ENCODE measurements around the gene RBM47. TPM values are rescaled to one million over a fixed set of nuclear protein-coding genes. Genes with fewer than 3 reads are reported as not detected.

RBM47 gene
- 0.09 TPM in 1 of 2 replicates, not detected in the other for total RNA-seq

DNA sequence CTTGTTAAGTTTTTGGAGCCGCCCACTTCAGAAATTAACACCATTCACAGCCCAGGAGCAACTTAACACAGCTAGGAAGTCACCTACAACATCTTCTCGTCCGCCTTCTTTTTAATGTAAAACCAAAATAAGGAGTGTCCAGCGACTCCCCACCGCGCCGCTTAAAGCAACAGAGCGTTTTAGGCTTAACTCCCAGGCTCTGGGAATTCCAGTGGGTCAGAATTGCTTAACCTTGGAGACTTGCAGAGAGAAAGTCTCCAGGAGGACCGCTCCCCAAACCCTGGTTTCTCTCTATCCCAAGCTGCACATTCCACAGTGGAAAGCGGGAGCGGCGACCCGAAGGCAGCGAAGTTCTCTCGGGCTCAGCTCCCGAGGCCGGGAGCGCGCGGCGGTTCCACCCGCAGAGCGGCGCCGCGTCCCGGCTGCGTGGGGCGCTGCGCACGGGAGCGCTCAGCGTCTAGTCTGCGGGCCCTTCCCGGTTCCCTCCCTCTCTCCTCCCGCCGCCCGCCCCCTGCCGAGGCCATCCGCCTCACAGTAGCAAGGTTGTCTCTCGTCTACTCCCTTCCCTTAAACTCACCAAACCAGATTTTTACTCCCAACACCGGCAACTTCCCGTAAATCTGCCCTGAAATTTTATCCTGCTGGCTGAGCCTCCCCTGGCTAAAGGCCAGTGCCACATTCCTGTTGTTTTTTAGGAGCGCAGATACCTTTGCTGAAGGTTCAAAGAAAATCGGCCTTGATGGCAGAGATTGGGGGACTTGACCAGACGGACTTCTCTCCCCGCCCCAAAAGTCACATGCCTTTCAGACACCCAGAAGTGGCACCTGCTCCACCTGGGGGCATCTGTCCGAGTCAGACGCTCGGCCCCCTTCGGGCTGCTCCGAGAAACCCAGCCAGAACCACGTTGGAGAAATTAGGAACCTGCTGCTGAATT is at the start of gene RBM47:
RBM47 (minus strand) TSS at position 464 of the 934 bp plus-strand sequence. CDS start 190,971 bp downstream, outside the sequence.

Other genes with a start within 250 kb of the RBM47 start
- under 0.01 TPM in 1 of 2 replicates, not detected in the other for gene NSUN7, start 120.1 kb upstream of the RBM47 start, total RNA-seq